ENCODE measurements around the gene ZDHHC11.

The ZDHHC11 gene

GRCh38 chr5:859391-859790 lies 8.6 kb upstream of the ZDHHC11 start:
- no peak for TF ChIP-seq REST (IDR thresholded peaks at IDR 0.05; ENCODE audit: insufficient read depth in 1 of 2, low read depth in 2 of 2, low read length in 2 of 2)
- no peak for TF ChIP-seq SIN3A (IDR thresholded peaks at IDR 0.05; ENCODE audit: borderline replicate concordance, insufficient read depth, low read length)
- TF ChIP-seq TAF1 (IDR thresholded peaks at IDR 0.05; ENCODE audit: borderline replicate concordance, insufficient read depth, low read length): no peak
- TF ChIP-seq POLR2AphosphoS5 (IDR thresholded peaks at IDR 0.05; ENCODE audit: low read depth, low read length): no peak
- no peak for TF ChIP-seq FOXP2 (optimal IDR thresholded peaks at IDR 0.05; ENCODE audit: borderline replicate concordance, extremely low read depth, extremely low read length, insufficient read depth)

- TF ChIP-seq POLR2AphosphoS5 (IDR thresholded peaks at IDR 0.05; ENCODE audit: low read depth, low read length) (no peak), TAF1 (IDR thresholded peaks at IDR 0.05; ENCODE audit: borderline replicate concordance, insufficient read depth, low read length) (no peak), FOXP2 (optimal IDR thresholded peaks at IDR 0.05; ENCODE audit: borderline replicate concordance, extremely low read depth, extremely low read length, insufficient read depth) (no peak), SIN3A (IDR thresholded peaks at IDR 0.05; ENCODE audit: borderline replicate concordance, insufficient read depth, low read length) (no peak)
Observed at GRCh38 chr5:858726-859125, 7.9 kb upstream of the ZDHHC11 start.

GRCh38 chr5:856531-857425 lies 6.0 kb upstream of the ZDHHC11 start:
- TF ChIP-seq SIN3A (IDR thresholded peaks at IDR 0.05; ENCODE audit: borderline replicate concordance, insufficient read depth, low read length) (no peak), FOXP2 (optimal IDR thresholded peaks at IDR 0.05; ENCODE audit: borderline replicate concordance, extremely low read depth, extremely low read length, insufficient read depth) (no peak), REST (IDR thresholded peaks at IDR 0.05; ENCODE audit: insufficient read depth in 1 of 2, low read depth in 2 of 2, low read length in 2 of 2) (no peak), TAF1 (IDR thresholded peaks at IDR 0.05; ENCODE audit: borderline replicate concordance, insufficient read depth, low read length) (no peak), POLR2AphosphoS5 (IDR thresholded peaks at IDR 0.05; ENCODE audit: low read depth, low read length) (no peak)

GRCh38 chr5:855771-856530 lies 5.2 kb upstream of the ZDHHC11 start:
- TF ChIP-seq SIN3A (IDR thresholded peaks at IDR 0.05; ENCODE audit: borderline replicate concordance, insufficient read depth, low read length): no peak
- TF ChIP-seq POLR2AphosphoS5 (IDR thresholded peaks at IDR 0.05; ENCODE audit: low read depth, low read length): no peak
- no peak for TF ChIP-seq FOXP2 (optimal IDR thresholded peaks at IDR 0.05; ENCODE audit: borderline replicate concordance, extremely low read depth, extremely low read length, insufficient read depth)
- no peak for TF ChIP-seq REST (IDR thresholded peaks at IDR 0.05; ENCODE audit: insufficient read depth in 1 of 2, low read depth in 2 of 2, low read length in 2 of 2)
- TF ChIP-seq TAF1 (IDR thresholded peaks at IDR 0.05; ENCODE audit: borderline replicate concordance, insufficient read depth, low read length): no peak

- TF ChIP-seq POLR2AphosphoS5 (IDR thresholded peaks at IDR 0.05; ENCODE audit: low read depth, low read length) (no peak), FOXP2 (optimal IDR thresholded peaks at IDR 0.05; ENCODE audit: borderline replicate concordance, extremely low read depth, extremely low read length, insufficient read depth) (no peak), REST (IDR thresholded peaks at IDR 0.05; ENCODE audit: insufficient read depth in 1 of 2, low read depth in 2 of 2, low read length in 2 of 2) (no peak), TAF1 (IDR thresholded peaks at IDR 0.05; ENCODE audit: borderline replicate concordance, insufficient read depth, low read length) (no peak), SIN3A (IDR thresholded peaks at IDR 0.05; ENCODE audit: borderline replicate concordance, insufficient read depth, low read length) (no peak)
Observed at GRCh38 chr5:854966-855743, 4.4 kb upstream of the ZDHHC11 start.
